PFSK-1 (cell line): ENCODE data around the gene NPIPB2.

Experiments used
- FOXP2 ChIP-seq: optimal IDR thresholded peaks from 2 replicates; pipeline ENCODE3; 2011; ENCODE audit warnings: borderline replicate concordance, control low read depth, inconsistent platforms; ENCODE audit not compliant: insufficient read depth; ENCODE audit errors: extremely low read length, extremely low read depth
- POLR2AphosphoS5 ChIP-seq: IDR thresholded peaks from 2 replicates; pipeline ENCODE4 v1.6.1; 2012; ENCODE audit warnings: low read depth, mild to moderate bottlenecking, control low read depth, low read length, moderate library complexity

DNA sequence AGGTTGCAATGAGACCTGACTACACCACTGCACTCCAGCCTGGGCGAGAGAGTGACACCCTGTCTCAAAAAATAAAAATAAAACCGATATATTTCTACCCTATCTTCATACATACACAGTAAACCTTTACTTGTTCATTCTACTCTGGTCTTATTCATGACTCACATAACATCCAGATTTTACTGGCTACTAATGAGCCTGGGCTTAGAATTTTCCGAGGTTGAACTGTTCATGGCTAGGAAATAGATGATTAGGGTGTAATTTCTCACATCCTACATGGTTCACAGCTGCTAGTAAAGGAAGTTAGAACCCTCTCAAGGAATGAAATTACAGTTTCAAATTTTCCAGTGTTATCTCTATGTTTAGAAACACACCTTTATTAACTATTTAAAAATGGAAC lies 40.8 kb downstream of the NPIPB2 start:
- TF ChIP-seq POLR2AphosphoS5 (no peak), FOXP2 (no peak)
